Stimulated activated CD4-positive, alpha-beta T cell treated with anti-CD3 and anti-CD28 coated beads, TNF-alpha, amount 100 ng/mL, for 48 hours (primary cell): Measurements from ENCODE around the gene ZNF519.
"Not testable (repeated sequence)": the region's sequence is repeated elsewhere in the genome, so short reads cannot be mapped to it uniquely, and the experiment has no call there.

Experiments
- DNase-seq, 3 donors: peaks; one replicate each; pipeline ENCODE4 v3.0.0-alpha.2; 2020; ENCODE audit warnings: low read depth in 3 of 3

ZNF519 gene

GRCh38 chr18:14132271-14132700 lies at the start of gene ZNF519:
Gene ZNF519, minus strand, starts transcription at chr18:14132435. Its CDS starts 158 bp downstream, at chr18:14132277.
- peak; percentile 72 to 88 (median 80) for DNase-seq

GRCh38 chr18:14179306-14179705 lies 47.1 kb upstream of the ZNF519 start:
- DNase-seq, result no peak

DNA sequence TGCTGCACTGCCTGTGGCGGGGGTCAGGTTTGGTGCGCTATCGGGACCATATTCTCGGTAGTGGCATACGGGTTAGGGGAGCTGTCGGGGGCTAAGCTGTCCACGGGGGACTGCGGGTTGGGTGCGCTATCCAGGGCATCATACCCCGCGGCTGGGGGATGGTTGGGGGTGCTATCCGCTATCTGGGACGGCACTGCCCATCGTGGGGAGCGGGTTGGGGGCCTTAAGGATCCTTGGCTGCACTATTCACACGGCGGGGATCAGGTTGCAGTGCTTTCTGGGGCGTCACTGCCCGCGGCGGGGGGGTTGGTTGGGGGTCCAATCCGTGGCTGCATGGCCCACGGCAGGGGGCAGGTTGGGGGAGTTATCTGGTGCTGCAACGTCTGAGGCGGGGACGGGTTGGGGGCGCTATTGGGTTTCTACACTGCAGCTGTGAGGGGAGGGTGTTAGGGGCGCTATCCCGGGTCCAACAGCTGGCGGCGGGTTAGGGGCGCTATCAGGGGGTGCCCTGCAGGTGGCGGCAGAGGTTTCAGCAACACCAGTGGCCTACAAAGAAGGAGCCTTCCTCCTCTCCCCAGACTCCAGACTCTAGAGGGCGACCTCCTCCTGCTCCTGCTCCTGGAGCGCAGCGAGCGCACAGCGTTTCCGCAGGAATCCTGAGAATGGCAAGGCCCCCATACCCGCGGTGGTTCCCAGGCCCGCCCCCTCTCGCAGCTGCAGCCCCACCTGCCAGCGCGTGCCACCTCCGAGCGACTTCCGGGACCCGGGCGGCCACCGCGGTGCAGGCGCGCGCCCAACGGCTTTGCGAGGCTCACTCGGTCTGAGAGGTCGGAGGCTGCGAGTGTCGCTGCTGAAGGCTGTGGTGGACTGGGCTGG lies 46.3 kb upstream of the ZNF519 start:
- DNase-seq, result peak; percentile 56 to 77 (median 67)

- not testable (repeated sequence) for DNase-seq
Observed at GRCh38 chr18:14177540-14178320, 45.5 kb upstream of the ZNF519 start.

DNA sequence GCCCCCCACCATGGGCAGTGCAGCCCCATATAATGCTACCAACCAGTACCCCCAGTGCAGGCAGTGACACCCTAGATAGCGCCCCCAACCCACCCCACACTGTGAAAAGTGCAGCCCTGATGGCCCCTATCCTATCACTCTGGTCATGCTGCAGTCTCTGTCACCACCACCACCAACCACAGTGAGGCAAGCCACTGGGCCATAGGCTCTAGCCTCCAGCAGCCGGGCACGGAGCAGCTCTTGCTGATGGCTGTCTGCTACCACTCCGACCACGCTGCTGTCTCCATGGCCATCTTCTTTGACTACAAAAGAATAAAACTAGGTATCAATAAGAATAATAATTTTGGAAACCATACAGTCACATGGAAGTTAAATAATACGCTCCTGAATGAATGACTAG lies 43.2 kb upstream of the ZNF519 start:
- not testable (repeated sequence) for DNase-seq

GRCh38 chr18:14174706-14175085 lies 42.5 kb upstream of the ZNF519 start:
- DNase-seq, result no peak

- not testable (repeated sequence) for DNase-seq
Observed at GRCh38 chr18:14174002-14174705, 41.9 kb upstream of the ZNF519 start.

- not testable (repeated sequence) for DNase-seq
Observed at GRCh38 chr18:14173116-14173951, 41.1 kb upstream of the ZNF519 start.

GRCh38 chr18:14172142-14173115 lies 40.2 kb upstream of the ZNF519 start:
- DNase-seq, result not testable (repeated sequence)

DNA sequence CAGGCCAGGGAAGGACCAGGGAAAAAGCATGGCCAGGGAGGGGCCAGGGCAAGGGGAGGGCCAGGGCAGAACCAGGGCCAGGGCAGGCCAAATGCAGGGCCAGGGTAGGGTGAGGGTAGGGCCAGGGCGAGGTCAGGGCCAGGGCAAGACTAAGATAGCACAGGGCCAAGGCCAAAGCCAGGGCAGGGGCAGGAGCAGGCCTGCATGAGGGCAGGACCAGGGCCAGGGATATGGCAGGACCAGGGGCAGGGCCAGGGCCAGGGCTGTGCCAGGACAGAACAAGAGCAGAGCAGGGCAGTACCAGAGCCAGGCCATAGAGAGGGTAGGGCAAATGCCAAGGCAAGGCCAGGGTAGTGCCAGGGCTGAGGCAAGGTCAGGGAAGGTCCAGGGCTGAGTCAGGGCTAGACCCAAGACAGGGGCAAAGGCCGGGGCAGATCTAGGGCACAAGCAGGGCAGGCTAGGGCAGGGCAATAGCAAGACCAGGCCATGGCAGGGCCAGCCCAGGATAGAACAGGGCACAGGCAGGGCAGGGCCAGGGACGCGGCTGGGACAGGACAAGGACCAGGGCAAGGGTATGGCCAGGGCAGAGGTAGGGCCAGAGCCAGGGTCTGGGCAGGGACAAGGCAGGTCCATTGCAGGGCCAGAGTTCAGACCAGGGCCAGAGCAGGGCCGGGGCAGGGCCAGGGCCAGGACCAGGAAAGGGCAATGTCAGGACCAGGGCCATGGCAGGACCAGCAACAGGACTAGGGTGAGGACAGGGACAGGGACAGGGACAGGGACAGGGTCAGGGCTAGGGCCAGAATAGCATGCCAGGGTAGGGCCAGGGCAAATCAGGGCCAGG lies 39.3 kb upstream of the ZNF519 start:
- not testable (repeated sequence) for DNase-seq

DNA sequence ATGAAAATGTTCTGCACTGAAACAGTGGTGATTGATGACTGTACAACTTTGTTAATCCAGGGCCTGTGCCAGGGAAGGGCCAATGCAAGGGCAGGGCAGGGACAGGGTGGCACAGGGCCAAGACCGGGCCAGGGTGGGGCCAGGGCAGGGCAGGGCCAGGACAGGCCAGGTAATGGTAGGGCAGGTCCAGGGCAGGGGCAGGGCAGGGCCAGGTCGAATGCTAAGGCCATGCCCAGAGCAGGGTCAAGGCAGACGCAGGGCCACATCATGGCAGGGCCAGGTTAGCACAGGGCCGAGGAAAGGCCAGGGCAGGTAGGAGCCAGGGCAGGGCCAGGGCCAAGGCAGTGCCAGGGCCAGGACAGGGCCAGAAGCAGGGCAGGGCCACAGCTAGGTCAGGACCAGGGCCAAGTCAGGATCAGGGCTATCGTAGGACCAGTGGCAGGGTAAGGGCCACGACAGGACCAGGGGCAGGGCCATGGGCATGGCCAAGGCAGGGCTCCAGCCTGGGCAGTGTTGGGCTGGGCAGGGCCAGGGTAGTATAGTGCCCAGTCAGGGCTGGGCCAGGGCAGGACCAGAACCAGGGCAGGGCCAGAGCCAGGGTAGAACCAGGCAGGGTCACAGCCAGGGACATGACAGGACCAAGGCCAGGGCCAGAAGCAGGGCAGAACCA lies 38.3 kb upstream of the ZNF519 start:
- DNase-seq, result not testable (repeated sequence)

GRCh38 chr18:14162915-14163314 lies 30.7 kb upstream of the ZNF519 start:
- not testable (repeated sequence) for DNase-seq

DNA sequence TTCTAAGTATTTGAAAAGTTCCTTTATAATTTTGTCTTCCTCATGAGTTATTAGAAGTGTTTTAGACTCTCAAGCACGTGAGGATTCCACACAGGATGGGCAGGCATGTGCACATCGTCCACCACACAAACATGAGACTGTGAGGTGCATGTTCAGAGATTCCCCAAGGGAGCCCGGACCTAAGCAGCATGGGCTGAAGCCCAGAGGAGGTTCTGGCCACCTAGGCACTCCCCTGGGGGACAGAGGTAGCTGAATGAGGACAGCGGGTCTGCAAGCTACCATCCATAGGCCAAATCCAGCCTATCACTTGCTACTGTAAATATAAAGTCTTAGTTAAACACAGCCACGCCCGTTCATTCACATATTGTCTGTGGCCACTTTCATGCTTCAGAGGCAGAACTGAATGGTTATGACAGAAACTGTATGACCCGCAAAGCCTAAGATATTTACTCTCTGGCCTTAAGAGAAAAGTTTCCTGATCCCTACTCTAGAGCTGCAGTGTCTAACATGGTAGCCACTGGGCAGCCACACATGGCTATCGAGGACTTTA lies 19.4 kb upstream of the ZNF519 start:
- not testable (repeated sequence) for DNase-seq

- DNase-seq, result not testable (repeated sequence)
Observed at GRCh38 chr18:14150766-14151165, 18.5 kb upstream of the ZNF519 start.

GRCh38 chr18:14149916-14150420 lies 17.7 kb upstream of the ZNF519 start:
- DNase-seq, result not testable (repeated sequence)

GRCh38 chr18:14149121-14149850 lies 17.1 kb upstream of the ZNF519 start:
- not testable (repeated sequence) for DNase-seq
